DMS 273 treated with DMSO at 0.1 percent for 48 hours (cell line): ENCODE measurements around the gene ING3.
A peak's percentile ranks its signal among the peaks of the same experiment; 100 is the strongest.
"Not testable (repeated sequence)": the region's sequence is repeated elsewhere in the genome, so short reads cannot be mapped to it uniquely, and the experiment has no call there.

Experiments used
- DNase-seq: peaks from one replicate; lab custom pipeline; 2025; lab: John Stamatoyannopoulos, UW

Gene ING3

DNA sequence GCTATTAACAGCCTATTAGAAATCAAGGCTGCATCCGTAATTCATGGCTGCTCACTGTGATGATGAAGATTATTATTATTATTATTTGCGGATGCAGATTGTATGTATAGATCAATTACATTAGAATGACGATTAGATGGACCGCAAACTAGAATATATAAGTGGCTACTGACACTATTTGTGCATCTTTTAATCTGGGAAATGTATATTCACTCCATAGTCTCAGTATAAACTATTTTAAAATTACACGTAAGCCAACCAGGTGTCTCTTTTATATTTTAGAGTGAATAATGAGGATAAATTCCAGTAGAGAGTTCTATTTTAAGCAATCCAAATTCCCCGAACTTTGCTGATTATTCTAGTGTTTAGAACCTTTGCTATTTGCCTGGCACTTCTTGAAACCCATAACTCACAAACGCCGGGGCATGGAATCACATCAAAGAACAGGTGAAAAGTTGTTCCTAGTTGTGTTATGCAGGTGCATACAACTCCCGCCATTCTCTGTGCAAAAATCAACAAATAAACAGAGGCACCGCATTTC lies 509 bp upstream of the ING3 start:
- no peak for DNase-seq

DNA sequence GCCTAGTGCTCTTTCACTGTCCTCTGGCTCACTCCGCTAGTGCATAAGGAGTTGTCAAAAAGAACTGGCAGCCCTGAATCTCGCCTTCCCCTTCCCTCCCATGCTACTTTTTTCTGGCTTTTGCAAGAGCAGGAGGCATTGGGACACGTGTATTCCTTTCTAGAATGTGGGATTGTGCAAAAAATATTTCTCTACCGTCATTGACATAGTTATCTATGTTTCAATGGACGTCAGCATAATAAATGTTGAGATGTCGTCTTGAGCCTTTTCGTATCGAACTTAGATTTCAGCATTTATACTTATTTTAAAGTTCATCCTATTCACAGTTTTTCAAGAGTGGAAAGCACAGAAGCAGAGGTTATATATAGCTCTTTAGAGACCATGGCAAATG lies 727 bp downstream of the ING3 start:
- no peak for DNase-seq

DNA sequence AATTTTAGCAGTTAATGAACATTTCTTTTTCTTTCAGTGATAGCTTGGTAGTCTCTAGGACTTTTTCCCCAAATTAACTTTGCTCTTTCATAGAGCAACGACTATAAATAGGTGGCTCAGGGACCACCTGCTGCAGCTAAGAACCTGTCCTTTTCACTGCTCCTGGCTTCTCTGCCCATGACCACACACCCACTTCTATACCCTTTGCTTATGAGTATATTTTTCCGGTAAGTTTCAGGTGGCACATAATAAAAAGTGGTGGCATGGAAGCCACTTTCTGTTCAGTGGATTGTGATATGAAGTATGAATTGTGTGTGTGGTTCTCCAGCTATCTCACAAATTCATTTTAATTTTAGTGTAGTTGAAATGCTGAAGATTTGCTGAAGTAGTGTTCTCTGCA lies 1.2 kb downstream of the ING3 start:
- no peak for DNase-seq

- DNase-seq: no peak
Observed at GRCh38 chr7:120955577-120956149, 5.1 kb downstream of the ING3 start.

GRCh38 chr7:120959929-120960484 lies 9.4 kb downstream of the ING3 start:
- DNase-seq: no peak

GRCh38 chr7:120960714-120961113 lies 10.1 kb downstream of the ING3 start:
- DNase-seq: no peak

- no peak for DNase-seq
Observed at GRCh38 chr7:120961638-120962173, 11.1 kb downstream of the ING3 start.

DNA sequence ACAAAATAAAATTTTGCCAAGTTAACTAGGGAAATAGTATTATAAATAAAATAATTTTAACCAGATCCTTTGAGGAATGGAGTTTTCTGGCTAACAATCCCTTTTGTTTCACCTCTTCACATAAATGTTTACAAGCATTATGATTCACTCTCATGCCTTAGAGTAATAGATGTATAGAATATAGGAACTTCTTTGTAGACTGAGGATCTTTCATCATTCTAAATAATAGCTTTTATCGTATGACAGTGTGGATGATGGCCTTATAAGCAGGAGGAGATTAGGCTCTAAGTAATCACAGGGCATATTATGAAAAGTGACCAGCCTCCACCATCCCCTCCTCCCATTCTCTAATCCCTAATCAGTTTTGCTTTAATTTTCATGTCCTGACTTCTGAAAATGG lies 13.5 kb downstream of the ING3 start:
- DNase-seq: no peak

- DNase-seq: no peak
Observed at GRCh38 chr7:120966961-120967360, 16.4 kb downstream of the ING3 start.

GRCh38 chr7:120973849-120974248 lies 23.3 kb downstream of the ING3 start:
- no peak for DNase-seq

DNA sequence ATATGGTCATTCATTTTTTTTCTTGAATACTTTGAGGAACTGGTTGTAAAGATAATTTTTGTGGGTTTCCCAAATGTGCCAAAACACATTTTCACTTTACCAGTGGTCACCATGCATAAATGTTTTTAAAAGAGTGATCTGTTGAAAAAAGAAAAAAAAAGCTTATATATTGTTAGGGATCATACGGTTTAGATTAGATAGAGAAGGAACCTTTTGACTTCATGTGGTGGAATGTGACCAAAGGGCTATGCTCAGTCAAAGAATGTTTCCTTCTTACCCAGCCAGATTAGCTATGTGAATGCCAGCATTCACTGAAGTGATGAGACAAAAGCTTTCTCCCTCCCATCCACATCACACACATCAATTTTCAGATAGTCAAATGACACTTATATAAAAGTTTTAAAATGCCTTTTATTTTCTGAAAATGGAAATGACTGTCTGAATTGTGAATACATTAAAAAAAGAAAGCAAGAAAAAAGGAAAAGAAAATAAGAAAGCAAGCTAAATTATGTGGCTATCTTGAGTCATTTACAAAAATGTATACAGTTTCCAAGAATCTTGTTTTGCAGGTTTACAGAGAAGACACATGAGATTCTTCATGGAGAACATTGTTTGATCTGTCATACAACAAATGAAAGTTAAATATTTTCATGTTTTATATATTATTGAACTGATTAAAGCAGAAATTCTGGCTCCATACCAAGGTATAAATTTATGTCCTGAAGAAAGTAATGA lies 29.4 kb downstream of the ING3 start:
- DNase-seq: no peak

DNA sequence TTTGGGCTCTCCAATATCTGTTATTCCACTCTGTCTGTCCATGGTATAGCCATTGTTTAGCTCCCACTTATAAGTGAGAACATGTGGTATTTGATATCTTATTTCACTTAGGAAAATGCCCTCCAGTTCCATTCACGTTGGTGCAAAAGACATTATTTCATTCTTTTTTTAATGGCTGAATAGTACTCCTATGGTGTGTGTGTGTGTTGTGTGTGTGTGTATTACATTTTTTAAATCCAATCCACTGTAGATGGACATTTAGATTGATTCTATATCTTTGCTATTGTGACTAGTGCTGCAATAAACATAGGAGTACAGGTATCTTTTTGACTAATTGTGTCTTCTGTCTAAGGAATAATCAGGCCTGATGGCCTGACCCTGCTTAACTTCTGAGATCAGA lies 30.5 kb downstream of the ING3 start:
- no peak for DNase-seq

GRCh38 chr7:120981888-120982615 lies 31.5 kb downstream of the ING3 start:
- DNase-seq: no peak

DNA sequence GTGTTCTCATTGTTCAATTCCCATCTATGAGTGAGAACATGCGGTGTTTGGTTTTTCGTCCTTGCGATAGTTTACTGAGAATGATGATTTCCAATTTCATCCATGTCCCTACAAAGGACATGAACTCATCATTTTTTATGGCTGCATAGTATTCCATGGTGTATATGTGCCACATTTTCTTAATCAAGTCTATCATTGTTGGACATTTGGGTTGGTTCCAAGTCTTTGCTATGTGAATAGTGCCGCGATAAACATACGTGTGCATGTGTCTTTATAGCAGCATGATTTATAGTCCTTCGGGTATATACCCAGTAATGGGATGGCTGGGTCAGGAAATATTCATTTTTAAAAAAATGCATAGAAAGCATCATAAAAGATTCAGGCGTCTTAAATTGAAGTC lies 33.0 kb downstream of the ING3 start:
- not testable (repeated sequence) for DNase-seq

GRCh38 chr7:120984406-120984805 lies 33.8 kb downstream of the ING3 start:
- no peak for DNase-seq

DNA sequence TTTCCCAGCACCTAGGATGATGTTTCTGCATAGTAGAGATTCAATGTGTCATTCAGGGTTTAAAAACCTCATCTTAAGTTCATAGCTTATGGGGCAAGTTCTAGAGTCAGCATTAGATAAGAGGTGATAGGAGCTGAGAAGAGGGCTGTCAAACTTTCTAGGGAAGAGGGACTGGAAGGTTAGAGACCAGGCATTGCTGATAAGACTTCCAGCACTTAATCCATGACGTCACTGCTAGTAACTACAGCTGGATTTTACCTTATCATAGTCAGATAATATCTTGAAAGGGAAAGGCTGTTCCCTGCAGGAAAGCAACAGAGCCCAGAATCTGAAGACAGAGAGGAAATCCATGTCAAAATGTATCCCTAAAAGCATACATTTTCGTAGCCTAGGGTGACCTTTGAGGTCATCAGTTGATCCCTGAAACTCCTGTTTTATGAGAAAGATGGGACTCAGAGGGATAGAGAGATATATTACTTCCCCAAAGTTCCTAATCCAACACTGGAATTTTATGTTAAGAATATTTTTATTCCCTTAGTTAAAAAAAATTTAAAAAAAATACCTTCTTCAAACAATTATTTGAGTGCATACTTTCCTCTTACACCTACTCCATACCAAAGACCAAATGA lies 34.7 kb downstream of the ING3 start:
- no peak for DNase-seq

DNA sequence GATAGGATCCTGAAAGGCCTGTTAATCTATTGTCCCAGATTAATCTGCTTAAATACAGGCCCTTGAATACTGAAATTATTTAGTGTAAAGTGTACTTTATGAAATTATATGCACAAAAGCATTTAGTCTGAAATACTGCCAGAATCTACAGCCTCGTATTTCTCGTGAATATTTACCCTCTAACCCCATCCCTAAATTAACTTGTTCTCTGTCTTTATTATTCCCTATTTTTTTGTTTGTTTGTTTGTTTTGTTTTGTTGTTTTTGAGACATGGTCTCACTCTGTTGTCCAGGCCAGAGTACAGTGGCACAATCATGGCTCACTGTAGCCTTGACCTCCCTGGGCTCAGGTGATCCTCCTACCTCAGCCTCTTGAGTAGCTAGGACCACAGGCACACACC lies 35.3 kb downstream of the ING3 start:
- DNase-seq: no peak

GRCh38 chr7:120986650-120987049 lies 36.1 kb downstream of the ING3 start:
- no peak for DNase-seq

DNA sequence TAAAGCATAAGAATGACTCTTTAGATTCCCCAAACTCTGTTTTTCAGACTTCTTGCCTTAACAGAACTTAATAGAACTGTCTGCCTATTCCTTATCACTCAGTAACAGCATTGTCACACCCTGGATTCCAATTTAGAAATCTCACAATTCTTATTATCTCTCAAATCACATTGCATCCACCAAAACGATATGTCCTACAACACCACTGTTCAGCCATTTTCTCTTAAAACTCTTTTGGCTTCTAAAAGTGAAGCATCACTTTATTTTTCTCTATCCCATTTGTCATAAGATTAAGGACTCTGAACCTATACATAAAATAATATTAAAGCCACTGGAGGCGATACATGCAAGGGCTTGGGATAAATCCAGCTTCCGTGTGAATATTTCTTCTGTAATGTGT lies 36.7 kb downstream of the ING3 start:
- DNase-seq: no peak

- peak; percentile 59 for DNase-seq
Observed at GRCh38 chr7:120987683-120988590, 37.4 kb downstream of the ING3 start.
